ENCODE measurements around the gene RIOX2.

RIOX2 gene

GRCh38 chr3:97901313-97902248, 70.7 kb downstream of the RIOX2 start:
- no peak for DNase-seq

GRCh38 chr3:97899331-97899730, 72.9 kb downstream of the RIOX2 start:
- DNase-seq: no peak

- DNase-seq: no peak
Measured at GRCh38 chr3:97896547-97896946, 75.7 kb downstream of the RIOX2 start.

GRCh38 chr3:97896129-97896528, 76.1 kb downstream of the RIOX2 start:
- no peak for DNase-seq

GRCh38 chr3:97895216-97895615, 77.0 kb downstream of the RIOX2 start:
- no peak for DNase-seq

- DNase-seq: no peak
Measured at GRCh38 chr3:97892852-97893251, 79.4 kb downstream of the RIOX2 start.

Data from stimulated activated CD8-positive, alpha-beta memory T cell treated with anti-CD3 and anti-CD28 coated beads, Interleukin-4, amount 100 ng/mL, for 48 hours (primary cell).